Measurements from ENCODE around the gene PRX. TPM values are rescaled to one million over a fixed set of nuclear protein-coding genes. Genes with fewer than 3 reads are reported as not detected.

Gene PRX
- total RNA-seq, 1 experiment from 2014 or later: 2.5 TPM

DNA sequence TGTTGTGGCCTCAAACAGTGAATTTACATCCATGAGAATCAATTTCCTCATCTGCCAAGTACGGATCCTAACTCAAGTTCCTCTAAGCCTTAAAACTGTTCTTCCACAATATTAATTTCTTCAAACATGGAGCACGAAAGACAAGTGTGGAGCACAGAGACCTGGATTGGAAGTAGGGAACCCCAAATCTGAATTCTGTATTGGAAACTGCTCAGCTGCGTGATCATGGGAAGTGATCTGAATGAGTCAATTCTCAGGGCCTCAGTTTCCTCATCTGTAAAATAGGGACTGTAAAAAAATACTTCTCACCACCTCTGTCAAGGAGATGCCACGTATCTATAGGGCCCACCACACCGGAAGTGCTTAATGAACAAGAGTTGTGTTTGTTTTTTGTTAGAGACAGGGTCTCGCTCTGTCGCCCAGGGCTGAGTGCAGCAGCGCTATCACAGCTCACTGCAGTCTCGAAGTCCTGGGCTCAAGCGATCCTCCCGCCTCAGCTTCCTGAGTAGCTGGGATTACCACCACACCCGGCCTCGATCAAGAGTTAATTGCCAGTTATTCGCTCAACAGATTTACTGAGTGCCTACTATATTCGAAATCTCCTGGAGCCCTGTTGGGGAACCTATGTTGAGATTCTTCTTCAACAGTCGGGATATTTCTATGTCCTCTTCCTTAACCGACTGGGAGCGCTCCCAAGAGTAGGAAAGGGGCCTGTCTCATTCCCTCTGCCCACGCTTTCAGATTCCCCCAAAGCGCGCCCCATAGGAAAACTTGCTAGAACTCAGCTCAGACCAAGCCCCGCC lies 29.4 kb upstream of the PRX start:
- no peak for DNase-seq (ENCODE audit: low spot score)

DNA sequence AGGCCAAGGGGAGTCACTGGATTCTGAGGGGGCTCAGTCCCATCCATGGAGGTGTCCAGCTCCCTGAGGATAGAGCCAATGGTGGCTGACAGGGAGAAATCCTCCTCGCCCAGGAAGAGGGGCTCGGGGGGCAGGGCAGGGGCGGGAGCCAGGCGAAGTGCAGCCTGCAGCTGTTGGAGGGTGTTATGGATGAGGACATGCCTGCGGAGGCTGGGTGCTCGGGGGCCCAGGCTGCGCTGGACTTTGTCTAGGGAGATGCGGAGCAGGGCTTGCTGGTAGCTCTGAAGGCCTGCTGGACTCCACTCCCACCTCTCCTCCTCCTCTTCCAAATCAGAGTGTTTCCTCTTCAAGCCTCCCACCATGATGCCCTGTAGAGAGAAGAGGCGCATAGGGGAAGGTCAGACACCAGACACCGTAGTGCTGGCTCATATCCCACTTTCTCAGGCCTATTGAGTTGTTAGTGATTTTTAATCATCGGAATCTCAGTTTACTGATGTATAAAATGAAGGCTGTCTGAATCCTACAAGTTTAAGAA lies 28.6 kb upstream of the PRX start:
- Histone ChIP-seq H3K36me3 (ENCODE audit: insufficient read depth, low read length, poor library complexity, severe bottlenecking) (peaks cover 26% of the 10 kb centered on the region), H3K27ac (ENCODE audit: low read depth, low read length, poor library complexity, severe bottlenecking) (peak overlapping the region; percentile 96), H3K9me3 (ENCODE audit: low read depth, low read length, poor library complexity, severe bottlenecking) (no peaks in the 10 kb centered on the region), H3K4me3 (ENCODE audit: low read depth, low read length, poor library complexity, severe bottlenecking) (peak overlapping the region; percentile 82), H3K27me3 (replicated peaks; ENCODE audit: insufficient read depth, low read depth, low read length, poor library complexity) (no peaks in the 10 kb centered on the region), H3K4me1 (ENCODE audit: insufficient read depth, low read length, poor library complexity, severe bottlenecking) (peaks cover 22% of the 10 kb centered on the region)
- TF ChIP-seq, protein P1, sequence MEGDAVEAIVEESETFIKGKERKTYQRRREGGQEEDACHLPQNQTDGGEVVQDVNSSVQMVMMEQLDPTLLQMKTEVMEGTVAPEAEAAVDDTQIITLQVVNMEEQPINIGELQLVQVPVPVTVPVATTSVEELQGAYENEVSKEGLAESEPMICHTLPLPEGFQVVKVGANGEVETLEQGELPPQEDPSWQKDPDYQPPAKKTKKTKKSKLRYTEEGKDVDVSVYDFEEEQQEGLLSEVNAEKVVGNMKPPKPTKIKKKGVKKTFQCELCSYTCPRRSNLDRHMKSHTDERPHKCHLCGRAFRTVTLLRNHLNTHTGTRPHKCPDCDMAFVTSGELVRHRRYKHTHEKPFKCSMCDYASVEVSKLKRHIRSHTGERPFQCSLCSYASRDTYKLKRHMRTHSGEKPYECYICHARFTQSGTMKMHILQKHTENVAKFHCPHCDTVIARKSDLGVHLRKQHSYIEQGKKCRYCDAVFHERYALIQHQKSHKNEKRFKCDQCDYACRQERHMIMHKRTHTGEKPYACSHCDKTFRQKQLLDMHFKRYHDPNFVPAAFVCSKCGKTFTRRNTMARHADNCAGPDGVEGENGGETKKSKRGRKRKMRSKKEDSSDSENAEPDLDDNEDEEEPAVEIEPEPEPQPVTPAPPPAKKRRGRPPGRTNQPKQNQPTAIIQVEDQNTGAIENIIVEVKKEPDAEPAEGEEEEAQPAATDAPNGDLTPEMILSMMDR (conservative IDR thresholded peaks at IDR 0.05; ENCODE audit: low read depth, low read length): no peak
- TF ChIP-seq EZH2 (IDR thresholded peaks at IDR 0.05; ENCODE audit: borderline replicate concordance, low read depth, low read length, poor library complexity, severe bottlenecking): no peak
- no peak for DNase-seq (ENCODE audit: low spot score)
- ChIA-PET CTCF (no interaction called here), POLR2A (ENCODE audit: low non-redundant PET) (no interaction called here)
- intact Hi-C loops (cut with micrococcal nuclease; ENCODE audit: unreplicated experiment): loop anchor here (5.0 kb wide), 2 partner anchors 139 to 161 kb away; partner anchors contain the start of gene LTBP4
- no TSS peak for BruUV-seq (replicated peaks)

More for the DNA sequence above, 29.4 kb upstream of the PRX start:
- ChIA-PET POLR2A (ENCODE audit: low non-redundant PET) (interaction anchor here (0.6 to 1.0 kb wide), 3 partner anchors 16 to 241 kb away, joined by 3 to 16 read pairs (median 3); partner anchors contain the start of gene SERTAD1), CTCF (interaction anchor here (0.6 to 1.6 kb wide), 3 partner anchors 21 to 160 kb away, joined by 3 to 7 read pairs (median 7); no protein-coding TSS in a partner anchor)
- H3K27me3 ChIP-seq (replicated peaks; ENCODE audit: insufficient read depth, low read depth, low read length, poor library complexity): no peaks in the 10 kb centered on the region
- peak overlapping the region; percentile 96 for H3K27ac ChIP-seq (ENCODE audit: low read depth, low read length, poor library complexity, severe bottlenecking)
- peaks cover 26% of the 10 kb centered on the region for H3K36me3 ChIP-seq (ENCODE audit: insufficient read depth, low read length, poor library complexity, severe bottlenecking)
- H3K9me3 ChIP-seq (ENCODE audit: low read depth, low read length, poor library complexity, severe bottlenecking): no peaks in the 10 kb centered on the region
- BruUV-seq (replicated peaks): TSS peak; percentile 66
- intact Hi-C loops (cut with micrococcal nuclease; ENCODE audit: unreplicated experiment): loop anchor here (5.0 kb wide), 2 partner anchors 140 to 160 kb away; partner anchors contain the start of gene LTBP4
- no peak for TF ChIP-seq EZH2 (IDR thresholded peaks at IDR 0.05; ENCODE audit: borderline replicate concordance, low read depth, low read length, poor library complexity, severe bottlenecking)
- TF ChIP-seq, protein P1 (conservative IDR thresholded peaks at IDR 0.05; ENCODE audit: low read depth, low read length): no peak
- H3K4me1 ChIP-seq (ENCODE audit: insufficient read depth, low read length, poor library complexity, severe bottlenecking): peaks cover 22% of the 10 kb centered on the region
- H3K4me3 ChIP-seq (ENCODE audit: low read depth, low read length, poor library complexity, severe bottlenecking): peak overlapping the region; percentile 82

DNA sequence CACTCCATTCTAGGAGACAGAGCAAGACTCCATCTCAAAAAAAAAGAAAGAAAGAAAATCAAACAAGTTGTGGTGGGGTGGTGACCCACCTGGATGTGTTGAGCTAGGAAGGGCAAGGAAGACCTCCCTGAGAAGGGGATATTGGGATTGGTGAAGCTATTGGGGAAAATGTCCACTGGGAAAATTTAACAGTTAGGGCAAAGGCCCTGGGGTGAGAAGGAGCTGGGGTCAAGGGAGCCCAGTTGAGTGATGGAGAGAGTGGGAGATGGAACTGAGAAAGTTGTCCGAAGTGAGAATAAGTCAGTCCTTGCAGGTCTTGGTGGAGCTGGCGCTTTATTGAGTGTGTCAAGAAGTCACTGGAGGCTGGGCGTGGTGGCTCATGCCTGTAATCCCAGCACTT lies 25.1 kb upstream of the PRX start:
- Histone ChIP-seq H3K27me3 (replicated peaks; ENCODE audit: insufficient read depth, low read depth, low read length, poor library complexity) (no peaks in the 10 kb centered on the region), H3K4me1 (ENCODE audit: insufficient read depth, low read length, poor library complexity, severe bottlenecking) (peaks cover 15% of the 10 kb centered on the region), H3K9me3 (ENCODE audit: low read depth, low read length, poor library complexity, severe bottlenecking) (no peaks in the 10 kb centered on the region), H3K4me3 (ENCODE audit: low read depth, low read length, poor library complexity, severe bottlenecking) (no peak overlapping the region), H3K36me3 (ENCODE audit: insufficient read depth, low read length, poor library complexity, severe bottlenecking) (peaks cover 26% of the 10 kb centered on the region), H3K27ac (ENCODE audit: low read depth, low read length, poor library complexity, severe bottlenecking) (no peak overlapping the region)
- ChIA-PET CTCF (no interaction called here), POLR2A (ENCODE audit: low non-redundant PET) (no interaction called here)
- BruUV-seq (replicated peaks): no TSS peak
- no peak for DNase-seq (ENCODE audit: low spot score)
- intact Hi-C loops (cut with micrococcal nuclease; ENCODE audit: unreplicated experiment): no loop called here
- TF ChIP-seq, protein P1 (conservative IDR thresholded peaks at IDR 0.05; ENCODE audit: low read depth, low read length): no peak
- TF ChIP-seq EZH2 (IDR thresholded peaks at IDR 0.05; ENCODE audit: borderline replicate concordance, low read depth, low read length, poor library complexity, severe bottlenecking): no peak
